K562 (cell line): ENCODE data around the gene RABL3.

ENCODE experiments used
- CBFA2T3 ChIP-seq: fragments of 450-650 bp; IDR thresholded peaks from 2 replicates; pipeline ENCODE4 v1.6.1; 2017
- CTCF ChIP-seq, 3 experiments: IDR thresholded peaks in 2 of 3; conservative IDR thresholded peaks in 1 of 3; 2 replicates each; pipeline ENCODE4 v1.5.1; 2011 to 2012; ENCODE audit warnings: low read length in 3 of 3, mild to moderate bottlenecking in 3 of 3, control low read depth in 2 of 3, improper control_type of control experiment in 1 of 3, inconsistent platforms in 1 of 3, low read depth in 1 of 3, mixed read lengths in 1 of 3, moderate library complexity in 1 of 3; ENCODE audit not compliant: insufficient read depth in 2 of 3
- SMARCA5 ChIP-seq: fragments of 450-650 bp; IDR thresholded peaks from 2 replicates; pipeline ENCODE4 v1.6.1; 2016
- ZBTB33 ChIP-seq: sonication (generic); formaldehyde crosslinking; IDR thresholded peaks from 2 replicates; pipeline ENCODE4 v1.8.1; 2023; ENCODE audit warnings: mild to moderate bottlenecking, missing genetic modification reagents

- TF ChIP-seq ZBTB33 (CRISPR knock-in tag) (no peak), CBFA2T3 (no peak), CTCF (IDR thresholded peaks at IDR 0.05 in 2 of 3, conservative IDR thresholded peaks at IDR 0.05 in 1 of 3; ENCODE audit: insufficient read depth in 2 of 3, low read depth in 1 of 3, low read length in 3 of 3) (no peak), SMARCA5 (no peak)
These were observed 83.0 kb downstream of the RABL3 start for GRCh38 chr3:120659285-120659684.
